ENCODE data around the gene CLDND2. TPM values are rescaled to one million over a fixed set of nuclear protein-coding genes. Genes with fewer than 3 reads are reported as not detected.

The CLDND2 gene
- total and polyA plus RNA-seq, 2 donors (not counting 1 experiment from before 2014, with no cell fraction given): not detected

GRCh38 chr19:51319649-51320279, 49.0 kb downstream of the CLDND2 start:
- Histone ChIP-seq H3K4me2 (ENCODE audit: extremely low read depth, insufficient read depth, low read length) (no peak overlapping the region), H4K20me1 (ENCODE audit: control insufficient read depth, extremely low read depth, insufficient read depth, low read length) (no peaks in the 10 kb centered on the region), H3K27ac (ENCODE audit: insufficient read depth, low read length) (no peak overlapping the region), H3K36me3 (ENCODE audit: control insufficient read depth, insufficient read depth, low read length) (no peaks in the 10 kb centered on the region), H3K9ac (ENCODE audit: insufficient read depth, low read length) (no peak overlapping the region), H3K4me3 (replicated peaks in 1 of 4; ENCODE audit: control extremely low read depth in 1 of 4, insufficient read depth in 1 of 4, low read depth in 3 of 4, low read length in 4 of 4) (no peak overlapping the region), H2AFZ (ENCODE audit: low read length) (no peak overlapping the region), H3K9me3 (ENCODE audit: control insufficient read depth, insufficient read depth, low read depth, low read length) (no peaks in the 10 kb centered on the region), H3K79me2 (ENCODE audit: control insufficient read depth, insufficient read depth, low read length) (no peaks in the 10 kb centered on the region), H3K4me1 (ENCODE audit: control insufficient read depth, extremely low read depth, insufficient read depth, low read length) (no peaks in the 10 kb centered on the region), H3K27me3 (ENCODE audit: control insufficient read depth, insufficient read depth, low read length) (no peaks in the 10 kb centered on the region)
- DNase-seq (ENCODE audit: low read depth in 2 of 2): no peak
- no peak for TF ChIP-seq CTCF (conservative IDR thresholded peaks at IDR 0.05 in 1 of 2, IDR thresholded peaks at IDR 0.05 in 1 of 2; ENCODE audit: low read depth in 1 of 2, low read length in 2 of 2)
- no peak for TF ChIP-seq EZH2 (IDR thresholded peaks at IDR 0.05; ENCODE audit: low read length, missing control alignments)

- no peak for DNase-seq (ENCODE audit: low read depth in 2 of 2)
- H3K9ac ChIP-seq (ENCODE audit: insufficient read depth, low read length): no peak overlapping the region
- no peak overlapping the region for H3K4me3 ChIP-seq (replicated peaks in 1 of 4; ENCODE audit: control extremely low read depth in 1 of 4, insufficient read depth in 1 of 4, low read depth in 3 of 4, low read length in 4 of 4)
- H2AFZ ChIP-seq (ENCODE audit: low read length): no peak overlapping the region
- H3K27me3 ChIP-seq (ENCODE audit: control insufficient read depth, insufficient read depth, low read length): no peaks in the 10 kb centered on the region
- H3K9me3 ChIP-seq (ENCODE audit: control insufficient read depth, insufficient read depth, low read depth, low read length): no peaks in the 10 kb centered on the region
- no peak overlapping the region for H3K4me2 ChIP-seq (ENCODE audit: extremely low read depth, insufficient read depth, low read length)
- TF ChIP-seq CTCF (conservative IDR thresholded peaks at IDR 0.05 in 1 of 2, IDR thresholded peaks at IDR 0.05 in 1 of 2; ENCODE audit: low read depth in 1 of 2, low read length in 2 of 2) (no peak), EZH2 (IDR thresholded peaks at IDR 0.05; ENCODE audit: low read length, missing control alignments) (no peak)
- no peak overlapping the region for H3K27ac ChIP-seq (ENCODE audit: insufficient read depth, low read length)
- H4K20me1 ChIP-seq (ENCODE audit: control insufficient read depth, extremely low read depth, insufficient read depth, low read length): no peaks in the 10 kb centered on the region
- H3K36me3 ChIP-seq (ENCODE audit: control insufficient read depth, insufficient read depth, low read length): no peaks in the 10 kb centered on the region
- H3K4me1 ChIP-seq (ENCODE audit: control insufficient read depth, extremely low read depth, insufficient read depth, low read length): no peaks in the 10 kb centered on the region
- H3K79me2 ChIP-seq (ENCODE audit: control insufficient read depth, insufficient read depth, low read length): no peaks in the 10 kb centered on the region
Observed at GRCh38 chr19:51318687-51319648, 49.8 kb downstream of the CLDND2 start.

- no peak overlapping the region for H3K4me3 ChIP-seq (replicated peaks in 1 of 4; ENCODE audit: control extremely low read depth in 1 of 4, insufficient read depth in 1 of 4, low read depth in 3 of 4, low read length in 4 of 4)
- H4K20me1 ChIP-seq (ENCODE audit: control insufficient read depth, extremely low read depth, insufficient read depth, low read length): no peaks in the 10 kb centered on the region
- no peaks in the 10 kb centered on the region for H3K79me2 ChIP-seq (ENCODE audit: control insufficient read depth, insufficient read depth, low read length)
- H3K27me3 ChIP-seq (ENCODE audit: control insufficient read depth, insufficient read depth, low read length): no peaks in the 10 kb centered on the region
- no peaks in the 10 kb centered on the region for H3K4me1 ChIP-seq (ENCODE audit: control insufficient read depth, extremely low read depth, insufficient read depth, low read length)
- H2AFZ ChIP-seq (ENCODE audit: low read length): no peak overlapping the region
- H3K9ac ChIP-seq (ENCODE audit: insufficient read depth, low read length): no peak overlapping the region
- TF ChIP-seq CTCF (conservative IDR thresholded peaks at IDR 0.05 in 1 of 2, IDR thresholded peaks at IDR 0.05 in 1 of 2; ENCODE audit: low read depth in 1 of 2, low read length in 2 of 2) (no peak), EZH2 (IDR thresholded peaks at IDR 0.05; ENCODE audit: low read length, missing control alignments) (no peak)
- H3K27ac ChIP-seq (ENCODE audit: insufficient read depth, low read length): no peak overlapping the region
- DNase-seq (ENCODE audit: low read depth in 2 of 2): no peak
- H3K4me2 ChIP-seq (ENCODE audit: extremely low read depth, insufficient read depth, low read length): no peak overlapping the region
- H3K36me3 ChIP-seq (ENCODE audit: control insufficient read depth, insufficient read depth, low read length): no peaks in the 10 kb centered on the region
- H3K9me3 ChIP-seq (ENCODE audit: control insufficient read depth, insufficient read depth, low read depth, low read length): no peaks in the 10 kb centered on the region
Observed at GRCh38 chr19:51317968-51318367, 50.8 kb downstream of the CLDND2 start.

Data from fibroblast of lung (primary cell).